GM23248 (cell line): ENCODE data around the gene MEF2A.

ENCODE experiments used
- EZH2 ChIP-seq: fragments of 200-600 bp; sonication (generic); IDR thresholded peaks from 2 replicates; pipeline ENCODE4 v1.6.1; 2018; ENCODE audit warnings: antibody characterized with exemption, mild to moderate bottlenecking; ENCODE audit not compliant: insufficient read depth, poor library complexity, severe bottlenecking
- EZH2phosphoT487 ChIP-seq: fragments of 200-600 bp; sonication (generic); IDR thresholded peaks from 2 replicates; pipeline ENCODE4 v1.6.1; 2018; ENCODE audit warnings: antibody characterized with exemption, moderate library complexity, mild to moderate bottlenecking, low read depth; ENCODE audit not compliant: insufficient read depth

- TF ChIP-seq EZH2 (no peak), EZH2phosphoT487 (no peak)
These were observed 23.0 kb upstream of the MEF2A start for GRCh38 chr15:99542828-99543227.
